Erythroblast (primary cell): Measurements from ENCODE around the gene GDAP2.

Experiments used
- GATA1 ChIP-seq: IDR thresholded peaks from 2 replicates; pipeline ENCODE4 v1.6.1; 2011; ENCODE audit warnings: low read depth, mild to moderate bottlenecking, control low read depth, low read length, moderate library complexity
- POLR2A ChIP-seq: IDR thresholded peaks from 2 replicates; pipeline ENCODE4 v1.6.1; 2011; ENCODE audit warnings: mild to moderate bottlenecking, low read length

DNA sequence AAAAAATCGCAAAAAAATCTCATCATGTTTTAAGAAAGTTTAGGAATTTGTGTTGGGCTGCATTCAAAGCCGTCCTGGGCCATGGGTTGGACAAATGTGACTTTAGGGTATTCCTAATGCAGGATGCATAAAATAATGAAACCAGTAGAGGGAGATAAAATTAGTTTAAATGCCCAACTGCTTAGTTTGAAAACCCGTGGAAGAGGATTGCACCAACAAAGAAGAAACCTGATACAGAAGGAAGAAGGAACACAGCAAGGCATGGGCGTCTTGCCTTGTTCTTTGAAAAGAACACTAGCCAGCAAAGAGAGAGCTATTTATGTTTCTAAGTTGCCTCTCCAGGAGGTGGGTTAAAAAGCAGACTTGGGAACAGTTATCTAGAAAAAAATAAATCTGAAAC, 38.1 kb upstream of the GDAP2 start:
- TF ChIP-seq POLR2A (no peak), GATA1 (no peak)
